ENCODE data around the gene MAP3K4.
A peak's percentile ranks its signal among the peaks of the same experiment; 100 is the strongest.

The MAP3K4 gene

GRCh38 chr6:161079566-161080262 is 88.1 kb downstream of the MAP3K4 start:
- DNase-seq (ENCODE audit: low read depth in 4 of 4, low spot score in 1 of 4): peak; percentile 10 to 42 (median 25)

DNA sequence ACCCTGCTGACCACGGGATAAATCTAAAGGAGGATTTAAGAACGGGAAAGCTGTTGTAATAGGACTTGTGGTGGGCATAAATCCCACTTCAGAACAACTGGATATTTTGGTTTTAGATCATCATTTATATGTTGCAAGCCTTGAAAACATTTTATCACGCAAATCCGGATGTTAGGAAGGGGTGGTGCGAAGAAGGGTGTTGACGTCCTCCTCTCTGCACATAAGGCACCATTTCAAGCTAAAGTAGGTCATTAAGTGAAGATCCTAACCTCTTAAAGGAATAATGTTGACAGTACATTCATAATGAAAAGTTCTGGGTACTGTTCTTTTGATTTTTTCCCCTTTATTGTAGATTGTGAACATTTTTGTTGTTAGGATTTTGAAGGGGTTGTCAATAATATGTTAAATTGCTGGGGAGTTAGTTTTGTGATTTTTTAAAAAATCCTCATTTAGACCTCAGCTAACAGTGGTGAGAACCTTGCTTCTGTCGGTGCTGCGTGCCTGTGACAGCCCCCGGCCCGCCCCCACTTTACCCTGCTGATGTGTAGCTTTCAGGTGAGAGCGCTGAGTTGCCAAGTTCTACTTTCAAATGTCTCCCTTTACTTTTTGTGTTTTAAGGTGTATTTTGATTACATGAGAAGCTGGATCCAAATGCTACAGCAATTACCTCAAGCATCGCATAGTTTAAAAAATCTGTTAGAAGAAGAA is 88.8 kb downstream of the MAP3K4 start:
- DNase-seq (ENCODE audit: low read depth in 4 of 4, low spot score in 1 of 4): no peak

DNA sequence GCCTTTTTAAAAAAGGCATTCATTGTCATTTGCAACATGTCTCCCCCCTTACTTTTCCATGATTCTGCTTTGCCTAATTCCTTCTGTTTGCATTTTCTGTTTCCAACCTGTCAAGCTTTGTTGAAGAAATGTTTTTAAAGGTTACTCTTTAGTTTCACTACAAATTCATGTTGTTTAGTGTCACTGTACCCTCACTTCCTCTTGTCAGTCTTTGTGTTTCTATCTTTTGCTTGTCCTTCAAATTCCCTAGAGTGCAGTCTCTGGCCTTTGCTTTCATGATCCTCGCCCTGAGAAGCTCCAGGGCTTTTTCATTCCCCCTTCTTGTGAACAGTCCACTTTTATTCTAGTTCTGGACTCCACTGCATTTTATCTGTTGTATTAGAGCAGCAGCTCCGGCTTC is 90.6 kb downstream of the MAP3K4 start:
- no peak for DNase-seq (ENCODE audit: low read depth in 4 of 4, low spot score in 1 of 4)

DNA sequence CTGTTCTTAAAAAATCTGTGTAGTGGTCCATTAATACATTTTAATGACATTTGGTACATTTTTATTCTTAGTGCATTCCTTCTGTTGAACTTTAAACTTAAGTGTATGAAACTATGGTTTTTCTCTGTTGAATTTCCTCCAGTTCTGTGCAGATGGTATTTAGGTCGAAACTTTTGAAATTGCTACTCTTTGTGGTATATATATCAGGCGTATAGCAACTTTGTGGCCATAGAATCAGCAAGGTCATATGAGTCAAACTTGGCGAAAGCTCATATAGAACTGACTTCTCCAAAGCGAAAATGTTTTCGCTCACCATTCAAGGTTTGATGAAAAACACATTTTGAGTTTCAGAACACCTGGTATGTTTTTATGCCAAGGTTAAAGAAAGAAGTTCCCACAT is 93.7 kb downstream of the MAP3K4 start:
- DNase-seq (ENCODE audit: low read depth in 4 of 4, low spot score in 1 of 4): no peak

DNA sequence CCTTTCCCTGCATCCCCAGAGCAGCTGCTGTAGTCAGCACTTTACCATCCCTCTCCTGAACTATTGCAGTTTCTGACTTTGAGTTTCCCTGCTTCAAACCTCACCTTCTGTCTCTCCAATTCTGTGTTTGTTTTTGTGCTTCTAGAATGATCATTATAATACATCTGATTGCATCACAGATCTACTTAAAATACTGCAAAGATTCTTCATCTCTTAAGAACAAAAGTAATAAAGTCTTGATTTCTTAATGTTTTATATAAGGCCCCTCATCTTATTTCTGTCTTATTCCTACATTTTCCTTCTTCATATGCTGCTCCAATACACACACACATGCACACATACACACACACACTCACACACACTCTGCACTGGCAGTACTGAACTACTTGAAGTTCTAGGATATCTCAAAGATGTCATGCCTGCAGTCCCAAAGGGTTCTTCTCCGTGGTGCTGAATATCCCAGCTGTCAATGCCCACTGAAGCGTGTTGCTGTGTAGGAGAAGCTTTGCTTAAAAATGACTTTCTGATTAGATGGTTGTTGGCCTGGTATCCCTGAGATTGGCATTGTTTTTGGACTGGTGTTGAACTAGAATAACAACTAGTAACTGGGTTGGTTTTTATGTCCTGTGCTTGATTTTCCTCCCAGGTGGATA is 97.2 kb downstream of the MAP3K4 start:
- DNase-seq (ENCODE audit: low read depth in 4 of 4, low spot score in 1 of 4): no peak

DNA sequence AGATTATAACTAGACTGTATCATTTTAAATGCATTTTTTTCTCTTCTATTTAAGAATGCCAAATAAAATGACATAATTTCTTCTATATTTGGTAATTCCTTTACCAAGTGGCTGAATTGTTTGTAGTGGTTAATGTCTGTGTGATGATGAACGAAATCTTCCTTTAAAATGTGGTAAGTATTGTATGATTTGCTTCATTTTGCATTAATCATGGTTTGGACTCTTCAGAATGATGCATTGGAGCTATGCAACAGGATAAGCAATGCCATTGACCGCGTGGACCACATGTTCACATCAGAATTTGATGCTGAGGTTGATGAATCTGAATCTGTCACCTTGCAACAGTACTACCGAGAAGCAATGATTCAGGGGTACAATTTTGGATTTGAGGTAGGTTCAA is 99.6 kb downstream of the MAP3K4 start:
- no peak for DNase-seq (ENCODE audit: low read depth in 4 of 4, low spot score in 1 of 4)

- DNase-seq (ENCODE audit: low read depth in 4 of 4, low spot score in 1 of 4): no peak
Observed at GRCh38 chr6:161091972-161092701, 100.6 kb downstream of the MAP3K4 start.

GRCh38 chr6:161094955-161095354 is 103.4 kb downstream of the MAP3K4 start:
- no peak for DNase-seq (ENCODE audit: low read depth in 4 of 4, low spot score in 1 of 4)

DNA sequence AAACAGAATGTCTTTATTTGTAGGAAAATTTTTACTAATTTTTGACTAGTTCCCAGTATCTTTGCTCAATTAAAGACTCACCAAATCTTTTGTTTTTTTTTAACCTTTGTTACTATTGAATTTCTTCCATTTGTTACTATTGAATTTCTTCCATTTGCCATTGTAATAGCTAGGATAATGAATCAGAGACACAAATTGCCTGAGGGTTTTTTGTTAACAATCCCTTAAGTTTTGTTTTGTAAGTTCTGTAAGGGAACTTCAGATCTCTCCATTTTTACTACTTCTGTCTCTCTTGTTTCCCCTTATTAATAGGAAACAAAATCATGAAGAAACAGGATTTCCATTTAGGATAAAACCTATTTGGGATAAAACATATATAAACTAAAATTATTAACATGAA is 104.3 kb downstream of the MAP3K4 start:
- DNase-seq (ENCODE audit: low read depth in 4 of 4, low spot score in 1 of 4): no peak

DNA sequence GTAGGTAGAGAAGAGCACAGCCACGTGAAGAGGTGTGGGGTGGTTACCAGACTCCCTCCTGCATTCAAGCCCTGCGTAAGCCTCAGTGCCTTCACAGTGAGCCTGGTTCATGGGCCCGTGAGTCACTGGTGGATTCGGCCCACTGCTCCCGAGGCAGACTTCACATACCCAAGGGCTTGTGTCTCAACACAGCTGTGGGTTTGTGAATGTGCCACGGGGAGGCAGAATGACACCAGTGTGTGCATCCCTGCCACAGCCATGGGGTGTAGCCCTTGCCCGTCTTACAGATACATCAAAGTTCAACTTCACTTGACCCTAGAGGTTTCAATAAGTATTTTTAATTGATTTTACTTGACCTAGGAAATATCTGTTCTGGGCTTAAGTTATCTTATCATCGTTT is 108.5 kb downstream of the MAP3K4 start:
- no peak for DNase-seq (ENCODE audit: low read depth in 4 of 4, low spot score in 1 of 4)

DNA sequence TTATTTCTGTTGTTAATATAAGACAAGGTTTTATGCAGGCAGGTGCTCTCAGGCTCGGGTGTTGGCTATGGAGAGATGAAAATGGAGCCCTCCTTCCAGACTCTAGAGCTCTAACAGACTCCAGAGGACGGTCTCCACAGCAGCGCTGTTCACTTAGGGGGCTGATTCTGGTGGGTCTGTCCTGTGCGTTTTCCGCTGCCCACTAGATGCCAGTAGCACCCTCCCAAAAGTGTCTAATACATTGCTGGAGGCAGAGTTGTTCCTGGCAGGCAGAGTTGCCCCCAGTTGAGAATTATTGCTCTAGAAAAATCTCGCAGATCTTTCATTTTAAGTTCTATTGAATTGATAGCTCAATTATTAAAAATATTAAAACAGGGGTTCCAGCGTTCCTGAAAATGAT is 109.9 kb downstream of the MAP3K4 start:
- no peak for DNase-seq (ENCODE audit: low read depth in 4 of 4, low spot score in 1 of 4)

DNA sequence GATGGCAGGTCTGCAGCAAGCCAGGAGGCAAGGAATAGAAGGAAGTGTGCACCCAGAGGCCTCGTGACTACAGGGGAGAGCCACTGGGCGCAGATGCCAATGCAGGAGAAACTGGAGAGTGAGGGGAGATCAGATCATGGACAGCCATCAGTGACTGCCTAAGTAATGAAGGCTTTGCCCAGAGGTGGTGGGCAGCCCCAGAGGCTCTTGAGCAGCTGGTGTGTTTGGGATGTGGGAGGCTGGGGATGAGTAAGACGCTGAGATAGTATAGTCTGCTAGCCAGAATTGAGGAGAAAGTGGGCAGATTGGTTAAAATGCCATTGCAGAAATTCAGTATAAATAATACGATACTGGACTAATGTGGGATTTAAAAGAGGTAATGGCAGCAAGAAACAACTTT is 111.9 kb downstream of the MAP3K4 start:
- no peak for DNase-seq (ENCODE audit: low read depth in 4 of 4, low spot score in 1 of 4)

GRCh38 chr6:161104966-161105365 is 113.4 kb downstream of the MAP3K4 start:
- DNase-seq (ENCODE audit: low read depth in 4 of 4, low spot score in 1 of 4): no peak

- DNase-seq (ENCODE audit: low read depth in 4 of 4, low spot score in 1 of 4): no peak
Observed at GRCh38 chr6:161105408-161105807, 113.8 kb downstream of the MAP3K4 start.

- DNase-seq (ENCODE audit: low read depth in 4 of 4, low spot score in 1 of 4): no peak
Observed at GRCh38 chr6:161107779-161108730, 116.5 kb downstream of the MAP3K4 start.

DNA sequence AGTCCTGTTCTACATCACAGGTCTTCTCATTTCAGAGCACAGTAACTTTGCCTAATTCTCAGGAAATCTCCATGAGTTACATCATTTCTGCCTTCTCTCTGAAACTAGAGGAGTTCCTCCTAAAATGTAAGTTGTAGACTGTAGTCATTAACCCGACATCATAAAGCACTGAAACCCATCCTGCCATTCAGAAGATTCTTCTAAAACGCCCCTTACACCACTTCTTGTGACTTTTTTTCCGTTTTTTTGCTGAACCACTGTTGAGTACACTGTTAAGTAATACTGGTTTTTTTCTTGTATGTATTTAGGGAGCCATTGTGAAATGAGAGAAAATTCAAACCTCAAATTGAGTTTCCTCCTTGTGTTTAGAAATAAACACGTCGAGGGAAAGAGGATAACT is 117.3 kb downstream of the MAP3K4 start:
- DNase-seq (ENCODE audit: low read depth in 4 of 4, low spot score in 1 of 4): no peak

GRCh38 chr6:161109366-161109765 is 117.8 kb downstream of the MAP3K4 start:
- no peak for DNase-seq (ENCODE audit: low read depth in 4 of 4, low spot score in 1 of 4)

DNA sequence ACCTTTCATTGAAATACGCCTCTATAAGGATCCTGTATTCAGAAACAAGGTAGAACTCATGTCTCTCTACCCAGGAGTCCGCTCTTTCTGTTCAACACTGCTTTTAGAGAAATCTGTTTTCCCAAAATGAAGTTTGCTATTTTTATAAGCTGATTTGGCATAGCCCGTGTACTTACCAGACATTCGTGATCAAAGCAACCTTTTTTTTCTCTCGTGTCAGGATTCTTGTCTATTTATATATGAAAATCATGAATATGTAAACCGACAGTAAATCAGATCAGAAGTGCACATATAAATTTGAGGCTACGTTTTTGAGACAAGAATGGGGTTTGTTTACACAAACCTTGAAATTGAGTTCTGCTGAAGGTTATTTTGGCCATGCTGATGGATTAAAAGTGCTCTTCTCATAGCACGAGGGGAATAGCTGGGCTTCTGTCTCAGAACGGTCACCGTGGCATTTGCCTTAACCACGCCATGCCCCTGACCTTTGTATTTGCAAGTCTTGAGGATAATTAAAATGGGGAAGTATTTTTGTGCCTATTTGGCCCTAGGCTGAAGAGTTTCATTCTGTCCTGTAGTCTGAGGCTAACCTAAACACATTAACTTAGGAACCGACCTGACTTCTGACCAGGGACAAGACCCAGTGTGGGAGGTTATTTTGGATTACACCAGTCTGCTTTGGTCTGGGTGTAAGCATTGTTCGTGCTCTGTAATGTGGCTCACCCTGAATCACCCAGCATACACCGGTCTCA is 118.6 kb downstream of the MAP3K4 start:
- no peak for DNase-seq (ENCODE audit: low read depth in 4 of 4, low spot score in 1 of 4)

DNA sequence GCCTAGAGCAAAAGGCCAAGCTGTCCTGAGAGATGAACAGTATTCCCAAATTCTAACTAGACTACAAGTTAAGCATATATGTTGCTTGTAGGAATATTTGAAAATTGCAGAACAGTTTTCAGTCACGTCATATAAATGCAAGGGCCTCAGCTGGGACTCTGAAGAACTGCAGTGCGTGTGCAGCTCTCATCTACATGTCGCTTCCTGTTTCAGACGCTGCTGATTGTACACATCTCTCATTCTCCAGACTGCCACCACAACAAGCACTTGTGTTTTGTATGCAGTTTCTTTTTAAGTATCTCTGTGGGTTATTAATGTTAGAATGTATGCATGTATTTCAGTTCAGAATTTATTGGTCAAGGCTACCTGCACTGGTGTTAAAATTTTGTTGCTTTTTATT is 119.7 kb downstream of the MAP3K4 start:
- DNase-seq (ENCODE audit: low read depth in 4 of 4, low spot score in 1 of 4): no peak

DNA sequence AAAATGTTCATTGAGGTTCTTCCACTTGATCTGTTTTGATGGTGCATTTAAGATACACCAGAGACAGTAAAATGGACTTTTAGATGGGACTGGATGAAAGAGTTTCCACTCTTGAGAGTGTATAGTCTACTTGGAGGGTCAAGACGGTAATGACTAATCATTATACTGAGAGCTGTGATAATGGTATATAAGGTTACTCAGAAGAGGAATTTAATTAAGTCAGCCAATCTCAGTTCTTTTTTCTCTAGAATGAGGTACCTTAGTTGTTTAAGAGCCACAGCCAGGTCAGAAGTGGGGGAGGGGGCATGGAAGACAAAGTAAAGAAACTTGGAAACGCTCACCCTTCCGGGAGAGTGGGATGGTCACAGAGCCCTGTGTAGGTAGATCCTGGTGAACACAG is 123.9 kb downstream of the MAP3K4 start:
- DNase-seq (ENCODE audit: low read depth in 4 of 4, low spot score in 1 of 4): no peak

All from stimulated activated CD4-positive, alpha-beta T cell treated with anti-CD3 and anti-CD28 coated beads, Interleukin-1b, Interleukin-23, amount 100 ng/mL, for 24 hours (primary cell).